NCI-H524 treated with DMSO at 0.1 percent for 48 hours (cell line): Measurements from ENCODE around the gene MCU.
"Not testable (repeated sequence)": the region's sequence is repeated elsewhere in the genome, so short reads cannot be mapped to it uniquely, and the experiment has no call there.

Experiments
- DNase-seq: peaks from one replicate; lab custom pipeline; 2025; lab: John Stamatoyannopoulos, UW

The MCU gene

GRCh38 chr10:72687035-72687434, 4.9 kb upstream of the MCU start:
- DNase-seq: no peak

- no peak for DNase-seq
Observed at GRCh38 chr10:72688208-72688651, 3.7 kb upstream of the MCU start.

- DNase-seq: no peak
Observed at GRCh38 chr10:72689660-72690059, 2.3 kb upstream of the MCU start.

GRCh38 chr10:72690071-72690755, 1.7 kb upstream of the MCU start:
- no peak for DNase-seq

- no peak for DNase-seq
Observed at GRCh38 chr10:72691470-72691862, 477 bp upstream of the MCU start.

GRCh38 chr10:72692744-72692993, 726 bp downstream of the MCU start:
- DNase-seq: no peak

GRCh38 chr10:72692994-72693781, 1.2 kb downstream of the MCU start:
- DNase-seq: no peak

- DNase-seq: no peak
Observed at GRCh38 chr10:72694476-72695369, 2.8 kb downstream of the MCU start.

GRCh38 chr10:72695496-72695895, 3.6 kb downstream of the MCU start:
- no peak for DNase-seq

- DNase-seq: no peak
Observed at GRCh38 chr10:72697716-72698115, 5.8 kb downstream of the MCU start.

- not testable (repeated sequence) for DNase-seq
Observed at GRCh38 chr10:72702465-72702864, 10.5 kb downstream of the MCU start.

- no peak for DNase-seq
Observed at GRCh38 chr10:72702868-72703581, 11.1 kb downstream of the MCU start.

- no peak for DNase-seq
Observed at GRCh38 chr10:72704117-72704516, 12.2 kb downstream of the MCU start.

- no peak for DNase-seq
Observed at GRCh38 chr10:72709041-72709440, 17.1 kb downstream of the MCU start.

- no peak for DNase-seq
Observed at GRCh38 chr10:72712136-72712535, 20.2 kb downstream of the MCU start.

GRCh38 chr10:72719941-72720592, 28.1 kb downstream of the MCU start:
- DNase-seq: no peak

- DNase-seq: peak; percentile 9
Observed at GRCh38 chr10:72720814-72721660, 29.1 kb downstream of the MCU start.

- no peak for DNase-seq
Observed at GRCh38 chr10:72727130-72727529, 35.2 kb downstream of the MCU start.

GRCh38 chr10:72728462-72728861, 36.5 kb downstream of the MCU start:
- no peak for DNase-seq

- DNase-seq: no peak
Observed at GRCh38 chr10:72729528-72729927, 37.6 kb downstream of the MCU start.

- DNase-seq: no peak
Observed at GRCh38 chr10:72730479-72730878, 38.5 kb downstream of the MCU start.
